HG03135 (cell line): Measurements from ENCODE around the gene SBNO2.
"Not testable (repeated sequence)": the region's sequence is repeated elsewhere in the genome, so short reads cannot be mapped to it uniquely, and the experiment has no call there.

Experiments
- ATAC-seq: cut with Tn5 transposase; IDR thresholded peaks from one replicate; pipeline ENCODE4 v1.9.1; 2021; ENCODE audit warnings: mild to moderate bottlenecking, moderate library complexity; ENCODE audit not compliant: unreplicated experiment

The SBNO2 gene

GRCh38 chr19:1121395-1121794 is 52.7 kb downstream of the SBNO2 start:
- no peak for ATAC-seq

- no peak for ATAC-seq
Observed at GRCh38 chr19:1119475-1120217, 54.4 kb downstream of the SBNO2 start.

- ATAC-seq = no peak
Observed at GRCh38 chr19:1118999-1119398, 55.1 kb downstream of the SBNO2 start.

GRCh38 chr19:1117654-1118053 is 56.4 kb downstream of the SBNO2 start:
- no peak for ATAC-seq

GRCh38 chr19:1116726-1117581 is 57.1 kb downstream of the SBNO2 start:
- no peak for ATAC-seq

- no peak for ATAC-seq
Observed at GRCh38 chr19:1115646-1116420, 58.2 kb downstream of the SBNO2 start.

GRCh38 chr19:1114728-1115127 is 59.3 kb downstream of the SBNO2 start:
- not testable (repeated sequence) for ATAC-seq

GRCh38 chr19:1113986-1114483 is 60.0 kb downstream of the SBNO2 start:
- ATAC-seq = no peak

GRCh38 chr19:1113030-1113985 is 60.8 kb downstream of the SBNO2 start:
- no peak for ATAC-seq

GRCh38 chr19:1112268-1113029 is 61.6 kb downstream of the SBNO2 start:
- ATAC-seq = no peak

GRCh38 chr19:1111641-1112267 is 62.3 kb downstream of the SBNO2 start:
- no peak for ATAC-seq

GRCh38 chr19:1110809-1111640 is 63.0 kb downstream of the SBNO2 start:
- no peak for ATAC-seq

GRCh38 chr19:1109697-1110671 is 64.1 kb downstream of the SBNO2 start:
- ATAC-seq = no peak

GRCh38 chr19:1109032-1109551 is 65.0 kb downstream of the SBNO2 start:
- ATAC-seq = no peak

GRCh38 chr19:1108291-1109031 is 65.6 kb downstream of the SBNO2 start:
- no peak for ATAC-seq
